GM21737 (cell line): ENCODE results near the gene WDR59.
"Not testable (repeated sequence)": the region's sequence is repeated elsewhere in the genome, so short reads cannot be mapped to it uniquely, and the experiment has no call there.

Experiments used
- ATAC-seq: cut with Tn5 transposase; IDR thresholded peaks from one replicate; pipeline ENCODE4 v1.9.1; 2021; ENCODE audit warnings: mild to moderate bottlenecking, moderate library complexity; ENCODE audit not compliant: unreplicated experiment

The WDR59 gene

GRCh38 chr16:74984529-74985296 is at the start of gene WDR59:
Gene WDR59, minus strand, starts transcription at chr16:74985123. Its CDS starts 106 bp downstream, at chr16:74985017.
- ATAC-seq = peak; percentile 100

- no peak for ATAC-seq
These were observed 47.7 kb upstream of the WDR59 start for GRCh38 chr16:75032655-75033054.

- no peak for ATAC-seq
These were observed 44.9 kb upstream of the WDR59 start for GRCh38 chr16:75029854-75030253.

GRCh38 chr16:75028544-75029135 is 43.7 kb upstream of the WDR59 start:
- no peak for ATAC-seq

GRCh38 chr16:75027520-75028300 is 42.8 kb upstream of the WDR59 start:
- no peak for ATAC-seq

- ATAC-seq = no peak
These were observed 42.0 kb upstream of the WDR59 start for GRCh38 chr16:75026892-75027391.

GRCh38 chr16:75026239-75026891 is 41.4 kb upstream of the WDR59 start:
- ATAC-seq = not testable (repeated sequence)

GRCh38 chr16:75025761-75026160 is 40.8 kb upstream of the WDR59 start:
- ATAC-seq = no peak

GRCh38 chr16:75024594-75024993 is 39.7 kb upstream of the WDR59 start:
- ATAC-seq = no peak

- ATAC-seq = no peak
These were observed 39.3 kb upstream of the WDR59 start for GRCh38 chr16:75024182-75024581.

- ATAC-seq = no peak
These were observed 38.1 kb upstream of the WDR59 start for GRCh38 chr16:75023009-75023408.

- ATAC-seq = no peak
These were observed 37.6 kb upstream of the WDR59 start for GRCh38 chr16:75022567-75022966.

- ATAC-seq = no peak
These were observed 36.5 kb upstream of the WDR59 start for GRCh38 chr16:75021410-75021809.

GRCh38 chr16:75019586-75019985 is 34.7 kb upstream of the WDR59 start:
- no peak for ATAC-seq

- no peak for ATAC-seq
These were observed 34.1 kb upstream of the WDR59 start for GRCh38 chr16:75019007-75019406.

- no peak for ATAC-seq
These were observed 33.0 kb upstream of the WDR59 start for GRCh38 chr16:75017670-75018525.

- ATAC-seq = not testable (repeated sequence)
These were observed 31.6 kb upstream of the WDR59 start for GRCh38 chr16:75016451-75017081.

GRCh38 chr16:75014318-75014717 is 29.4 kb upstream of the WDR59 start:
- no peak for ATAC-seq

GRCh38 chr16:75013123-75013522 is 28.2 kb upstream of the WDR59 start:
- not testable (repeated sequence) for ATAC-seq
